HepG2 (cell line): ENCODE measurements around the gene TCF25. TPM values are rescaled to one million over a fixed set of nuclear protein-coding genes. Genes with fewer than 3 reads are reported as not detected.

Source experiments
- ATAC-seq: fragments of 200-7000 bp; cut with Tn5 transposase; 3 replicates; pipeline ENCODE4 v1.9.1; 2020; ENCODE audit warnings: mild to moderate bottlenecking, moderate library complexity
- BruUV-seq: library from RNA; stranded (reverse); fragments of 400-500 nt; replicated peaks from 2 replicates; lab custom pipeline; 2021; lab: Mats Ljungman, UMichigan
- CTCF ChIA-PET: fragments of 300-600 bp; formaldehyde crosslinking; extraction: SDS; loops from one replicate; lab custom pipeline; 2021; ENCODE audit warnings: low total read pairs, inconsistent platforms, low intra/inter-chr PET ratio; lab: Yijun Ruan, JAX
- POLR2A ChIA-PET: fragments of 350-600 bp; sonication (Branson Sonifier 250); formaldehyde crosslinking; loops from one replicate; lab custom pipeline; 2020; ENCODE audit warnings: antibody characterized with exemption, inconsistent platforms; lab: Yijun Ruan, JAX
- DNase-seq: peaks from one replicate; pipeline ENCODE4 v3.0.0-alpha.2; 2015; ENCODE audit warnings: low spot score
- FAIRE-seq: peaks from 3 replicates; lab custom pipeline; 2011; peaks lifted over from hg19 to GRCh38; lab: Jason Lieb, UNC
- H2AFZ ChIP-seq: one replicate; pipeline ENCODE4 v1.6.1; 2011; ENCODE audit warnings: low read length, inconsistent platforms
- H3K27ac ChIP-seq: fragments of 300-600 bp; 3 replicates; pipeline ENCODE4 v1.8.0; 2011; ENCODE audit warnings: mixed run types, mild to moderate bottlenecking, mixed read lengths, low read length, inconsistent platforms; ENCODE audit not compliant: insufficient read depth; ENCODE audit errors: extremely low read length
- H3K27me3 ChIP-seq, 2 experiments: fragments of 200-600 bp in 1 of 2; 2 replicates in 1 of 2; 3 replicates in 1 of 2; pipeline versions ENCODE4 v1.6.0 to v1.8.0; 2011; ENCODE audit warnings: low read length in 2 of 2, mild to moderate bottlenecking in 2 of 2, moderate library complexity in 2 of 2, inconsistent platforms in 1 of 2; ENCODE audit not compliant: insufficient read depth in 2 of 2, control insufficient read depth in 1 of 2
- H3K36me3 ChIP-seq, 2 experiments: fragments of 200-600 bp in 1 of 2; replicated peaks in 1 of 2; 2 replicates in 1 of 2; 3 replicates in 1 of 2; pipeline versions ENCODE4 v1.5.1 to v1.8.0; 2011; ENCODE audit warnings: low read length in 2 of 2, inconsistent platforms in 1 of 2; ENCODE audit not compliant: insufficient read depth in 2 of 2, control insufficient read depth in 1 of 2
- H3K4me1 ChIP-seq: 2 replicates; pipeline ENCODE4 v1.5.1; 2012; ENCODE audit warnings: low read length, inconsistent platforms; ENCODE audit not compliant: insufficient read depth
- H3K4me2 ChIP-seq: 2 replicates; pipeline ENCODE4 v1.6.0; 2011; ENCODE audit warnings: low read depth, low read length, inconsistent platforms
- H3K4me3 ChIP-seq, 3 experiments: fragments of 200-600 bp in 1 of 3; sonication (generic), shearing (Covaris generic) in 1 of 3; replicated peaks in 1 of 3; 2 replicates each; pipeline ENCODE4 v1.5.1; 2011 to 2016; ENCODE audit warnings: low read length in 3 of 3, inconsistent platforms in 2 of 3, low read depth in 2 of 3, mild to moderate bottlenecking in 2 of 3, control low read depth in 1 of 3, mixed read lengths in 1 of 3; ENCODE audit not compliant: insufficient read depth in 1 of 3
- H3K79me2 ChIP-seq: one replicate; pipeline ENCODE4 v1.6.1; 2011; ENCODE audit warnings: low read length, inconsistent platforms; ENCODE audit not compliant: insufficient read depth
- H3K9ac ChIP-seq: 2 replicates; pipeline ENCODE4 v1.6.0; 2011; ENCODE audit warnings: mild to moderate bottlenecking, low read depth, low read length, inconsistent platforms; ENCODE audit not compliant: insufficient read depth
- H3K9me3 ChIP-seq: 2 replicates; pipeline ENCODE4 v1.5.1; 2012; ENCODE audit warnings: mild to moderate bottlenecking, low read length
- H4K20me1 ChIP-seq: 2 replicates; pipeline ENCODE4 v1.6.0; 2011; ENCODE audit warnings: inconsistent platforms, mild to moderate bottlenecking, low read length, moderate library complexity; ENCODE audit not compliant: insufficient read depth
- AGO2 ChIP-seq: fragments of 200-400 bp; formaldehyde crosslinking; optimal IDR thresholded peaks from 2 replicates; pipeline ENCODE3; 2017; ENCODE audit warnings: mild to moderate bottlenecking, low read depth, low read length, moderate library complexity
- FOXP1 ChIP-seq, 2 experiments: fragments of 450-650 bp in 1 of 2; IDR thresholded peaks; 2 replicates each; pipeline ENCODE4 v1.6.1; 2017 to 2018; ENCODE audit warnings: antibody characterized with exemption in 1 of 2
- NR0B2 ChIP-seq: sonication (generic); formaldehyde crosslinking; IDR thresholded peaks from 2 replicates; pipeline ENCODE4 v1.4.0; 2020; ENCODE audit warnings: mild to moderate bottlenecking, missing genetic modification reagents
- RBM22 ChIP-seq: fragments of 200-400 bp; formaldehyde crosslinking; optimal IDR thresholded peaks from 2 replicates; pipeline ENCODE3; 2017; ENCODE audit warnings: mild to moderate bottlenecking, low read length, moderate library complexity
- WGBS: methylation state at CpG from one replicate; pipeline ENCODE4 v1.1.6; 2017; ENCODE audit warnings: low lambda C conversion rate; 5-methylcytosine and 5-hydroxymethylcytosine counted together
- in situ Hi-C: cut with HindIII; loops from 2 replicates; pipeline ENCODE4 v1.10.0; 2017; ENCODE audit warnings: low pct_unique_long_range_greater_than_20kb; ENCODE audit not compliant: extremely low pct_ligation_motif_present
- intact Hi-C: fragments of 100-400 bp; cut with micrococcal nuclease; formaldehyde crosslinking; loops from one replicate; pipeline ENCODE4 v1.10.0; 2022; ENCODE audit not compliant: unreplicated experiment
- polyA plus RNA-seq, 8 experiments: library from polyadenylated mRNA; depleted of rRNA in 3 of 8; stranded (reverse) in 7 of 8; unstranded in 1 of 8; fragments of >200 nt; fragmentation: Illumina TruSeq in 4 of 8; extraction: Trizol in 4 of 8; gene quantifications; 2 replicates each; pipeline versions ENCODE4 v1.2.1 to v1.2.3, GENCODE V29; 2011 to 2016; ENCODE audit warnings: low read depth in 4 of 8, missing spikeins in 1 of 8, mixed read lengths in 1 of 8; ENCODE audit not compliant: insufficient read depth in 1 of 8
- total RNA-seq, 5 experiments: library from RNA; depleted of rRNA; stranded (reverse); fragments of >200 nt; fragmentation: Illumina TruSeq; extraction: Trizol; gene quantifications; 2 replicates each; pipeline ENCODE4 v1.2.3, GENCODE V29; 2016; ENCODE audit warnings: low read depth in 1 of 5

Gene TCF25
- total and polyA plus RNA-seq, 2 of the 13 experiments (the other 11 are each of a cell fraction or from before 2014, with no cell fraction given) = 138 to 206 TPM

GRCh38 chr16:89893642-89894548 lies 20.5 kb downstream of the TCF25 start:
- TF ChIP-seq RBM22 (peak; percentile 61), FOXP1 (IDR thresholded peaks at IDR 0.05) (no peak), FOXP1 (CRISPR knock-in tag; IDR thresholded peaks at IDR 0.05) (no peak), NR0B2 (no peak), AGO2 (peak; percentile 38)
- H3K36me3 ChIP-seq = peaks cover 48 to 86% of the 10 kb centered on the region in 2 experiments
- POLR2A ChIA-PET = interaction anchor here (1.1 to 1.7 kb wide), 3 partner anchors 11 to 20 kb away, joined by 3 to 5 read pairs (median 3); partner anchors contain the start of gene TCF25

More at GRCh38 chr16:89893642-89894548, 20.5 kb downstream of the TCF25 start:
- no TSS peak for BruUV-seq
- no peak for DNase-seq
- peak; percentile 20 for ATAC-seq
- in situ Hi-C loops = no loop called here
- H3K4me1 ChIP-seq = no peaks in the 10 kb centered on the region
- no peaks in the 10 kb centered on the region for H3K79me2 ChIP-seq
- 98% methylated on average over 35 of the region's 45 CpGs for WGBS
- H4K20me1 ChIP-seq = peaks cover 5% of the 10 kb centered on the region; the same call in 1 of the 2 replicates
- H3K27me3 ChIP-seq = no peaks in the 10 kb centered on the region
- H3K4me2 ChIP-seq = no peak overlapping the region
- CTCF ChIA-PET = no interaction called here
- FAIRE-seq = no peak
- no peaks in the 10 kb centered on the region for H3K9me3 ChIP-seq
- H3K27ac ChIP-seq = no peak overlapping the region
- H3K4me3 ChIP-seq = no peak overlapping the region
- intact Hi-C loops = no loop called here
- no peak overlapping the region for H2AFZ ChIP-seq
- no peak overlapping the region for H3K9ac ChIP-seq
